B cell (primary cell): ENCODE measurements around the gene ADK.

ENCODE experiments used
- CTCF ChIP-seq: fragments of 200-600 bp; IDR thresholded peaks from one replicate; pipeline ENCODE4 v1.8.0; 2022; ENCODE audit warnings: antibody characterized with exemption, mild to moderate bottlenecking
- EZH2 ChIP-seq: IDR thresholded peaks from 2 replicates; pipeline ENCODE4 v1.6.1; 2012; ENCODE audit warnings: borderline replicate concordance, low read depth, mild to moderate bottlenecking, moderate library complexity, low read length; ENCODE audit not compliant: insufficient read depth, poor library complexity, severe bottlenecking

- TF ChIP-seq CTCF (no peak), EZH2 (no peak)
Measured at GRCh38 chr10:74523199-74523598, 372.2 kb downstream of the ADK start.
